ENCODE results near the gene SMARCA4.

- TF ChIP-seq POLR2A (IDR thresholded peaks at IDR 0.05; ENCODE audit: low read length) (no peak), GATA1 (IDR thresholded peaks at IDR 0.05; ENCODE audit: low read depth, low read length) (no peak)
Observed at GRCh38 chr19:11016631-11017030, 55.8 kb downstream of the SMARCA4 start.
